GM19023 (cell line): ENCODE results near the gene ST6GALNAC3.

Experiments
- ATAC-seq: cut with Tn5 transposase; IDR thresholded peaks from one replicate; pipeline ENCODE4 v1.9.1; 2021; ENCODE audit warnings: mild to moderate bottlenecking, moderate library complexity; ENCODE audit not compliant: unreplicated experiment

The ST6GALNAC3 gene

GRCh38 chr1:76279101-76279748 lies 204.7 kb downstream of the ST6GALNAC3 start:
- ATAC-seq: no peak

DNA sequence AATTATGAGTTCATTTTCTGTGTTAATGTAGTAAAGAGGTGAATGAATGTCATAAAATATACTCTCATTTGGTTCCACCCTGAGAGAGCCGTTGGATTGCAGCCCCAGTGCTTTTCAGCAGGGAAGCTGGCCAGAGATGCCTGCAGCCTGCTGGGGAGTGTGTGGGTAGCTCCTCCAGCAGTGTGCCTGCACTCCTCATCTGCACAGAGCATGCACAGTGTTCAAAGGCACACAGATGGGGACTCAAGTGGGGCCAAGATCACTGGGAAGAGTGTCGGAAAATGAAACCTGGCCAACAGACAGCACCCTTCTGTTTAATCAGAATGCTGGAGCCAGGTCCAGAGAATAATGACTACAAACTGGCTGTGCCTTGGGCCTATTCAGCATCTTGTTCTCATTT lies 206.8 kb downstream of the ST6GALNAC3 start:
- no peak for ATAC-seq

DNA sequence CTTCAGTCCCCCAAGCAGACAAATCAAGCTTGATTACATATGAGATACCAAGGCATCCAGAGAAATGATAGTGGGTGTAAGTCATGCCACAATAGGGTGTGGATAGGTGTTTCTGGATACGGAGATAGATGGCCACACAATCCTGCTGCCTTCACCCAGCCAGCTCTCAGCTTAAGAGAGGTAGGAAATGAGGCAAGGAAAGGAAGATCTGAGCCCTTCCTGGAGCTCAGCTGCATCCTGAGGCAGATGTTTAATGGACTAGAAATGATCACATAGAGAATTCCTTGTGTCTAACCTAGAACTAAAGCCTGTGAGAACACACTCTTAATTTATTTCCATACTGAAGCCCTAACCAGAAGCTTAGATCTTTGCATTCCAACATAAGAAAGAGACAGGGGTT lies 210.3 kb downstream of the ST6GALNAC3 start:
- ATAC-seq: no peak

DNA sequence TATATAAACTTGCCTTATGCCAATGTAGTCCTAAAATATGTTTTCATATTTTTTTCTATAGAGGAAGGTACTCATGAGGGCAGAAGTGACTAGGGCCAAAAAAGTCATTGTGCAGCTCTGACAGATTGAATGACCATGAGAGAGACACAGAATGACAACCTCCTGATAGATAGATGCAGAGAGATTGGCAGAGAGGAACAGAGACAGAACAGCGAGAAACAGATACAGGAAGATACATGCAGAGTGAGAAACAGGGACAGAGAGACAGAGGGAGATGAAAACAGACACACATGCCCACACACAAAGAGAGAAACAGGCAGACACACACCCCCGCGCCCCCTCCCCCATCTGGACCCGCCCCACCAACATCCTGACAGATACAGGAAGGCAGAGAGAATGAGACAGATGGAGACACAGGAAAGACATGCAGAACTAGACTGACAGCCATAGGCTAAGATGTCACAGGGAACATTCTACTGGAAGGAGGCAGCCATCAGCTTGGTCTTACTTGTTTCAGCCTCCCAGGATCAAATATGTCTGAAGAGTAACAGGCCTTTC lies 211.1 kb downstream of the ST6GALNAC3 start:
- ATAC-seq: no peak

DNA sequence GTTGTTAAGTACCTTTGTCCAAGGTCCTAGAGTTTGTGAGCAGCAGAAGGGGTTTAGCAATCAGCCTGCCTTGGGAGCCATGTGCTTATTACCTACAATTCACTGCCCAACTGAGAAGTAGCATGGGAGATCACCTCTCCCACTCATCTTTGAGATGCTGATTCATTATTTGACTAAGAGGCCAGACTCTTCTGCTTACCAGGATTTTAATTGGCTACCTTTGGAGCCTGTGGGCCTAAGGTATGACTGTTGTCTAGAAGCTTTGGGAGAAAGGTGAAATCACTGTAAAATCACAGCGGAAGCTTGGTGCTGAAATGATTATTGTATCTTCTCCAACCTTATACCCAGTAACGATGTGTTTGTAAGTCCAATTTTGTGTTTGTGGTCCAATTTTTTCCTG lies 213.4 kb downstream of the ST6GALNAC3 start:
- no peak for ATAC-seq

DNA sequence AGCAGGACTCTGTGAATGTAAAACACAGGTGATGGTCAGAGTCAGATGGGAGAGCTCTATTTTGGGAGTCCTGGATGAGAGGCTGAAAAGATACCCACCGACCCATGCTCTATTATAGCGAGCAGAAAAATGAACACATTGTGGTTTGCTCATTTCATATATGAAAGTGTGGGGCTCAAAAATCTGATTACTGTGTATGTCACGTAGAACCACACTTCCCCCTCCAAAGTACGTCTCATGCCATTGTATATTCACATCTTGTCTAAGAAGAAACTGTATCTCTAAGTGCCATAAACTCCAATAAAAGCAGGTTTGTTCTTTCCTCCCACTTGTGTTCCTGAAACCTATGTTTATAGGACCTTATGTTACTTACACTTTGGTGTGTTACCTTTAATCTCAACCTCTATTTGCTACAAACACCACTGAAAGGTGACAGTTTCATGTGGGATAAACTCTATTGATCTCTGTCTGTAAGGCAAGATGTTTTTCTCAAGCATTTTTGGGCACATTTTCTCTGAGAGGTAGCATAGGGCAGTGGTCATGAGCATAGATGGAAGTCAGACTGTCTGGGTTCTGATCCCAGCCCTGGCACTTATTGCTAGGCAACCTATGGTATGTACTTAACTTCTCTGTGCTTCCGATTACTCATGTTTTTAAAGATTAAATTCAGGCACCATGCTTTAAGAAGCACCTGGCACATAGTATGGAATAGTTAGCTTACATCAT lies 214.4 kb downstream of the ST6GALNAC3 start:
- ATAC-seq: no peak

DNA sequence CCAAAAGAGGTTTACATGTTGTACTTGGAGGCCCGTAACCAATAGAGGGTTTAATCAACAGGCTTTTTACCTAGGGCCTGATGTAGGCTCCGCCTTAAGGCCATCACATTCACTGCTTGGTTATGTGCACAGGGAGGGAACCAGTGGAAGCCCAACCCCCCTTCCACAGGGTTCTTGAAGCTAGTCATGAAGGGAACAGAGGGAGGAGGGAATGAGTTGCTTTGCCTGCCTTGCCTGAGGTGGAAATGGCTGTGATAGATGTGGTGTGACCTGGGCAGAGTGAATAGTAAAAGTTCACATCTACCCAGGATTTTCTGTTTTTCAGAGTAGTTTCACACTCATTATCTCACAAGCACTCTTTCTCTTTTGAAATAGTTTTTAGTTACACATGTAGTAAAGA lies 215.1 kb downstream of the ST6GALNAC3 start:
- no peak for ATAC-seq

- no peak for ATAC-seq
These were observed 215.7 kb downstream of the ST6GALNAC3 start for GRCh38 chr1:76290271-76290670.

GRCh38 chr1:76291191-76291590 lies 216.6 kb downstream of the ST6GALNAC3 start:
- ATAC-seq: no peak

DNA sequence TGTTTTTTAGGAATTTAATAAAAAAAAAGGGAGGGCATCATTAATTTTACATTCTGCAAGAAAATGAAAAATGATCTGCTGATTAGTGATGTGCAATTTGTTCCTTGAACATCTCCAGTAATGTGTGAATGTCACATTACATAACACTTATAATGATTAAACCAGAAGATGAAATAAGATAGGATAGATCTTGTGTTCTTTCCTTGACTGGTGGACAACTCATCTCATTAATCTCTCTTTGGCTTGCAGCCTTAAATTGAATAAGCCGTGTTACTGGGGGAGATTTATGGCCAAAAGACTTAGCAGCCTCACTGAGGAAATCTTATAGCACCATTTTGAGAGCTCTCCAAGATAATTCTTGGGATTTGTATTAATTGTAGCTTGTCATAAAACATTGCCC lies 217.2 kb downstream of the ST6GALNAC3 start:
- ATAC-seq: no peak

DNA sequence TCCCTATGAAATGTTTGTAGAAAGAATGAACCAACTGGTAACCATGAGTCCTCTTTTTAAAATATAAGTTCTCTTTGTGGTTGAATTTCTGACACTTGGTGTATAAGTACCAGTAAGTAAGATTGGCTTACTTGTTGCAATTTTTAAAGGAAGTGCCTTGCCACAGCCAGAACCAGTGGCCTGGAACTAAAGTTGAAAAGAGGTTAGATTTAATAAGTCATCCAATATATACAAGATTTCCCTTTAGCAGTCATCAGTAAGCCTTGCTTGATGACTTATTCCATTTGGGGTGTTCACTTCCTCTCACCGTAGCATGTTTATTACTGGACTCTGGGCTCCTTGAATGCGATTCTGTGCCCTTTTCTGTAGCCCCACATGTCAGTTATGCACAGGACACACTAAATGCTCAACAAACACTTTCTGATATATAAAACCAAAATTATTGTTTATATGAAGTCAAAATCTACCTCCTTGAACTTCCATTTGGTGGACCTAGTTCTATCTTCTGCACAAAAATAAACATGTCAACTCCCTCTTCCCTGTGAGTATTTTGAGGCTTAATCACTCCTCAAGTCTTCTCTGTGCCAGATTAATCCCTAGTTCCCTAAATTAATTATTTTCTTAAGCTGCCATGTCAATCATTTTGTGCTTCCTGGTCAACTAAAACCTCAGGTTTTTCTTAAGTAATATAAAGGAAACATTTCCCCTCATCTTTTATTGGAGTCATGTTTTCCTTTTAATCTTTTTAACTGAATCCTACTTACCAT lies 218.1 kb downstream of the ST6GALNAC3 start:
- ATAC-seq: no peak

DNA sequence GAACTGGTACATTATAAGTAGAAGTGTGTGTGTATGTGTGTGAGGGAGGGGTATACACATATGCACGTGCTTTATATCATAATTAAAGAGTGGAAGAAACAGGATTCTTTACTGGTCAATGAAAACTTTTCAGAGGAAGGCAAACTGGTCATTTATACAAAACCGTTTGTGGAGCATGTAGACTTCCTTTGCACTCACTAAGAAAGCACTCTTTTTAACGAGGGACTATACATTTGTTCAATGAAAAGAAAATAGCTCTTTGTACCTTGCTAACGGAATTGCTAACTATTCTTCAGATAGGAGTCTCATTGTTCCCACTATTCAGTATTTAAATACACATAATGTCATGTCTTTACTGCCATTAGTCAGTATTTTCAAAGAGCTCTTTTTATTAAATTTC lies 219.3 kb downstream of the ST6GALNAC3 start:
- no peak for ATAC-seq

- peak; percentile 83 for ATAC-seq
These were observed 220.1 kb downstream of the ST6GALNAC3 start for GRCh38 chr1:76294482-76295194.

DNA sequence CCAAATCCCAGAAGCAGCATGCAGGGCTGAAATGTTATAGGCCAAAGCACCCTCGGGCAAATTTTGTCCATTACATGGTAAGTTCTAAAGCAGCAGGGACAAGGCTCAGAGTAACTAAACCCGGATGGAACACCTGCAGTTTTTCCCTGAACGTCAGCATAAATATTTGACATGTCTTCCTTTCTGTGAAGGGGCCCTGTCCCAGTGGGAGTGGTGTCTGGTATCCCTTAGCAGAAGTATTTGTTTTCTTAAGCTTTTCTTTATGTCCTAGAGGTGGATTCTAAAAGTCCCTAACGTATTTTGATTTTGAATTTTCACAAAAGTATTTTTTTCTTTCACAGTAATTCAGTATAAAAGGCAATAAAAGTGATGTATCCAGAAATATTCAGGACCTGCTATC lies 223.9 kb downstream of the ST6GALNAC3 start:
- ATAC-seq: no peak

- ATAC-seq: no peak
These were observed 224.5 kb downstream of the ST6GALNAC3 start for GRCh38 chr1:76299036-76299435.

- ATAC-seq: no peak
These were observed 226.0 kb downstream of the ST6GALNAC3 start for GRCh38 chr1:76300556-76300955.

DNA sequence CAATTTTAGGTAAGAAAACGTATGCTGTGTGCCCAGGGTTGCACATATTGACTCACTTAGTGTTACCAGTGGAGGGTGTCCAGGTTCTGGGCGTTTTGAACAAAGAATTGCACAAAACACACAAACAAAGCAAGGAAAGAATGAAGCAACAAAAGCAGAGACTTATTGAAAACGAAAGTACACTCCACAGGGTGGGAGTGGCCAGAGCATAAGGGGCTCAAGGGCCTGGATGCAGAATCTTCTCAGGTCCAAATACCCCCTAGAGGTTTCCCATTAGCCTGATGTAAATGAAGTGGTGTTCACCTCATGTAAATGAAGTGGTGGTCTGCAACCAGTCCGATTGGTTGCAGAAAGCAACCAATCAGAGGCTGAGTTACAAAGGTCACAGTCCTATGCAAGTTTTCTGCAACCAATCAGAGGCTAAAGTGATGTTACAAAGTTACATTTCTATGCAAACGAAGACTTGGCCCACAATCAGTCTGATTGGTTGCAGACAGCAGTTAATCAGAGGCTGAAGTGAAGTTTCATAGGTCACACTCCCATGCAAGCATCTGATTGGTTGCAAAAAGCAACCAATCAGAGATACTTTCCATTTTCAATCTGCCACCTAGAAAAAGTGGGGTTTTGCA lies 228.3 kb downstream of the ST6GALNAC3 start:
- no peak for ATAC-seq

GRCh38 chr1:76303340-76303717 lies 228.8 kb downstream of the ST6GALNAC3 start:
- no peak for ATAC-seq

GRCh38 chr1:76313304-76313703 lies 238.8 kb downstream of the ST6GALNAC3 start:
- no peak for ATAC-seq

- no peak for ATAC-seq
These were observed 240.2 kb downstream of the ST6GALNAC3 start for GRCh38 chr1:76314730-76315129.
